Upper lobe of left lung (tissue), 4 donors: ENCODE measurements around the gene CSH2.
"Not testable (repeated sequence)": the region's sequence is repeated elsewhere in the genome, so short reads cannot be mapped to it uniquely, and the experiment has no call there.

Experiments
- CTCF ChIP-seq, 6 experiments: fragments of 450-650 bp in 4 of 6; fragments of 200-600 bp in 2 of 6; sonication (generic) in 2 of 6; IDR thresholded peaks; one replicate each; pipeline ENCODE4 v1.5.1; 2016 to 2019; ENCODE audit warnings: antibody characterized with exemption in 6 of 6
- POLR2AphosphoS5 ChIP-seq, 2 donors: sonication (generic); formaldehyde crosslinking; IDR thresholded peaks; one replicate each; pipeline ENCODE4 v1.5.1; 2017; ENCODE audit warnings: antibody characterized with exemption in 2 of 2

- TF ChIP-seq CTCF, POLR2AphosphoS5 (IDR thresholded peaks at IDR 0.05): not testable (repeated sequence)
These were observed 33.8 kb upstream of the CSH2 start for GRCh38 chr17:63907161-63907778.
